Measurements from ENCODE around the gene NOTO.

NOTO gene

GRCh38 chr2:73203055-73203681 is 794 bp downstream of the NOTO start:
- no peak for DNase-seq

- DNase-seq, result no peak
Observed at GRCh38 chr2:73205611-73206010, 3.2 kb downstream of the NOTO start.

- DNase-seq, result no peak
Observed at GRCh38 chr2:73208258-73208657, 5.9 kb downstream of the NOTO start.

- DNase-seq, result no peak
Observed at GRCh38 chr2:73210019-73210418, 7.6 kb downstream of the NOTO start.

- DNase-seq, result no peak
Observed at GRCh38 chr2:73210696-73211095, 8.3 kb downstream of the NOTO start.

- DNase-seq, result no peak
Observed at GRCh38 chr2:73212098-73212447, 9.7 kb downstream of the NOTO start.

- DNase-seq, result peak; percentile 66
Observed at GRCh38 chr2:73212448-73213176, 10.2 kb downstream of the NOTO start.

- peak; percentile 88 for DNase-seq
Observed at GRCh38 chr2:73214120-73215035, 12.0 kb downstream of the NOTO start, which contains the start of gene SMYD5. SMYD5 (plus strand) TSS chr2:73214245; CDS start chr2:73214267, 22 bp downstream.

- DNase-seq, result no peak
Observed at GRCh38 chr2:73215254-73215653, 12.9 kb downstream of the NOTO start.

- DNase-seq, result no peak
Observed at GRCh38 chr2:73217160-73217559, 14.8 kb downstream of the NOTO start.

- DNase-seq, result no peak
Observed at GRCh38 chr2:73217826-73218225, 15.5 kb downstream of the NOTO start.

GRCh38 chr2:73218298-73218697 is 15.9 kb downstream of the NOTO start:
- DNase-seq, result no peak

GRCh38 chr2:73223821-73224220 is 21.4 kb downstream of the NOTO start:
- DNase-seq, result no peak

GRCh38 chr2:73225513-73226360 is 23.4 kb downstream of the NOTO start:
- DNase-seq, result no peak

- no peak for DNase-seq
Observed at GRCh38 chr2:73227086-73227485, 24.7 kb downstream of the NOTO start.

GRCh38 chr2:73228631-73229030 is 26.3 kb downstream of the NOTO start:
- no peak for DNase-seq

GRCh38 chr2:73232403-73233153 is 30.2 kb downstream of the NOTO start:
- DNase-seq, result no peak

- DNase-seq, result peak; percentile 100
Observed at GRCh38 chr2:73233154-73233931, 31.0 kb downstream of the NOTO start, which contains the start of gene PRADC1. PRADC1 (minus strand) TSS chr2:73233239; CDS start chr2:73233160, 79 bp downstream.

- DNase-seq, result peak; percentile 94
Observed at GRCh38 chr2:73233932-73234832, 31.8 kb downstream of the NOTO start, which contains the start of gene CCT7. CCT7 (plus strand) TSS chr2:73234308; CDS start chr2:73234379, 71 bp downstream.
